Prostate gland (tissue), 2 donors: Measurements from ENCODE around the gene PHF5A.

Experiments used
- POLR2A ChIP-seq: fragments of 450-650 bp; IDR thresholded peaks from one replicate; pipeline ENCODE4 v1.6.1; 2016; ENCODE audit warnings: antibody characterized with exemption, mild to moderate bottlenecking
- POLR2AphosphoS5 ChIP-seq: sonication (generic); formaldehyde crosslinking; IDR thresholded peaks from one replicate; pipeline ENCODE4 v1.6.1; 2017; ENCODE audit warnings: antibody characterized with exemption
- TF ChIP-seq, protein P1 (sequence below), 4 experiments: fragments of 200-600 bp in 2 of 4; fragments of 450-650 bp in 2 of 4; sonication (generic) in 2 of 4; IDR thresholded peaks; 1 replicate in 3 of 4; 2 replicates in 1 of 4; pipeline ENCODE4 v1.5.1; 2016 to 2019; ENCODE audit warnings: antibody characterized with exemption in 4 of 4, mild to moderate bottlenecking in 2 of 4, moderate library complexity in 2 of 4

DNA sequence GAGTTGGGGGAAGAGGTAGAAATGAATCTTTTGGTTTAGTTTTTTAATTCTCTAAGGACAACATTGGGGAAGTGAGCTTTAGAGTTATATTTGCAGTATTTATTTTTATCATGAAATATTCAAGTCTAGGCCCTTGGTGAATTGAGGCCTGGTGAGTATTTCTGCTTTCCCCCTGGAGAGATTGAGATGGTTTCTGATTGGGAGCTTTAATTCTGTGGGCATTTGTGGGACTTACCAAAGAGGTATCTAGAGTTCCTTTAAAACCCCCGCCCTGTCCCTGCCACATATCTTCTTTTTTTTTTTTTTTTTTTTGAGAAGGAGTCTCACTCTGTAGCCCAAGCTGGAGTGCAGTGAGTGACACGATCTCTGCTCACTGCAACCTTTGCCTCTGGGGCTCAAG, 10.0 kb upstream of the PHF5A start:
- TF ChIP-seq, protein P1, sequence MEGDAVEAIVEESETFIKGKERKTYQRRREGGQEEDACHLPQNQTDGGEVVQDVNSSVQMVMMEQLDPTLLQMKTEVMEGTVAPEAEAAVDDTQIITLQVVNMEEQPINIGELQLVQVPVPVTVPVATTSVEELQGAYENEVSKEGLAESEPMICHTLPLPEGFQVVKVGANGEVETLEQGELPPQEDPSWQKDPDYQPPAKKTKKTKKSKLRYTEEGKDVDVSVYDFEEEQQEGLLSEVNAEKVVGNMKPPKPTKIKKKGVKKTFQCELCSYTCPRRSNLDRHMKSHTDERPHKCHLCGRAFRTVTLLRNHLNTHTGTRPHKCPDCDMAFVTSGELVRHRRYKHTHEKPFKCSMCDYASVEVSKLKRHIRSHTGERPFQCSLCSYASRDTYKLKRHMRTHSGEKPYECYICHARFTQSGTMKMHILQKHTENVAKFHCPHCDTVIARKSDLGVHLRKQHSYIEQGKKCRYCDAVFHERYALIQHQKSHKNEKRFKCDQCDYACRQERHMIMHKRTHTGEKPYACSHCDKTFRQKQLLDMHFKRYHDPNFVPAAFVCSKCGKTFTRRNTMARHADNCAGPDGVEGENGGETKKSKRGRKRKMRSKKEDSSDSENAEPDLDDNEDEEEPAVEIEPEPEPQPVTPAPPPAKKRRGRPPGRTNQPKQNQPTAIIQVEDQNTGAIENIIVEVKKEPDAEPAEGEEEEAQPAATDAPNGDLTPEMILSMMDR (IDR thresholded peaks at IDR 0.05) = no peak
- TF ChIP-seq POLR2A (no peak), POLR2AphosphoS5 (no peak)
